NK-92 treated with Interleukin-12 subunit alpha and Interleukin-12 subunit beta, amount 100 ng/mL, for 24 hours (cell line): ENCODE data around the gene TIMM10.
A peak's percentile ranks its signal among the peaks of the same experiment; 100 is the strongest.

Experiments
- DNase-seq: peaks from one replicate; lab custom pipeline; 2025; lab: John Stamatoyannopoulos, UW

The TIMM10 gene

GRCh38 chr11:57502870-57503269, 27.7 kb downstream of the TIMM10 start:
- DNase-seq = no peak

GRCh38 chr11:57502376-57502775, 28.2 kb downstream of the TIMM10 start:
- no peak for DNase-seq

- DNase-seq = no peak
Measured at GRCh38 chr11:57501953-57502352, 28.6 kb downstream of the TIMM10 start.

GRCh38 chr11:57500926-57501325, 29.6 kb downstream of the TIMM10 start:
- DNase-seq = no peak

GRCh38 chr11:57500515-57500914, 30.0 kb downstream of the TIMM10 start:
- DNase-seq = no peak

GRCh38 chr11:57499983-57500461, 30.5 kb downstream of the TIMM10 start:
- no peak for DNase-seq

- DNase-seq = no peak
Measured at GRCh38 chr11:57499413-57499982, 31.1 kb downstream of the TIMM10 start.

- no peak for DNase-seq
Measured at GRCh38 chr11:57498540-57498939, 32.0 kb downstream of the TIMM10 start.

- no peak for DNase-seq
Measured at GRCh38 chr11:57497303-57498247, 33.0 kb downstream of the TIMM10 start.

- DNase-seq = no peak
Measured at GRCh38 chr11:57496109-57496820, 34.3 kb downstream of the TIMM10 start.

GRCh38 chr11:57493507-57494503, 36.7 kb downstream of the TIMM10 start:
- peak; percentile 72 for DNase-seq

GRCh38 chr11:57491371-57492061, 39.0 kb downstream of the TIMM10 start:
- no peak for DNase-seq

GRCh38 chr11:57490456-57491248, 39.9 kb downstream of the TIMM10 start:
- no peak for DNase-seq

- no peak for DNase-seq
Measured at GRCh38 chr11:57487920-57488659, 42.5 kb downstream of the TIMM10 start.

GRCh38 chr11:57487021-57487778, 43.4 kb downstream of the TIMM10 start:
- no peak for DNase-seq

GRCh38 chr11:57485217-57485990, 45.1 kb downstream of the TIMM10 start:
- DNase-seq = no peak

GRCh38 chr11:57484141-57484710, 46.3 kb downstream of the TIMM10 start:
- DNase-seq = no peak
